GM21526 (cell line): ENCODE data around the gene SERPINF2.
"Not testable (repeated sequence)": the region's sequence is repeated elsewhere in the genome, so short reads cannot be mapped to it uniquely, and the experiment has no call there.

Source experiments
- ATAC-seq: cut with Tn5 transposase; IDR thresholded peaks from one replicate; pipeline ENCODE4 v1.9.1; 2021; ENCODE audit warnings: moderate library complexity; ENCODE audit not compliant: unreplicated experiment, low FRiP score

The SERPINF2 gene

GRCh38 chr17:1785930-1786329 lies 43.3 kb downstream of the SERPINF2 start:
- no peak for ATAC-seq

GRCh38 chr17:1786708-1787107 lies 44.0 kb downstream of the SERPINF2 start:
- ATAC-seq = no peak

GRCh38 chr17:1787301-1787902 lies 44.7 kb downstream of the SERPINF2 start:
- no peak for ATAC-seq

- no peak for ATAC-seq
Measured at GRCh38 chr17:1789936-1790335, 47.3 kb downstream of the SERPINF2 start.

- no peak for ATAC-seq
Measured at GRCh38 chr17:1792495-1793446, 50.1 kb downstream of the SERPINF2 start.

- no peak for ATAC-seq
Measured at GRCh38 chr17:1793447-1793806, 50.8 kb downstream of the SERPINF2 start.

- no peak for ATAC-seq
Measured at GRCh38 chr17:1796800-1797199, 54.1 kb downstream of the SERPINF2 start.

GRCh38 chr17:1797323-1797722 lies 54.7 kb downstream of the SERPINF2 start:
- ATAC-seq = no peak

- ATAC-seq = not testable (repeated sequence)
Measured at GRCh38 chr17:1797846-1798245, 55.2 kb downstream of the SERPINF2 start.

- ATAC-seq = no peak
Measured at GRCh38 chr17:1800240-1800639, 57.6 kb downstream of the SERPINF2 start.

GRCh38 chr17:1800712-1801111 lies 58.0 kb downstream of the SERPINF2 start:
- no peak for ATAC-seq

GRCh38 chr17:1802429-1802828 lies 59.8 kb downstream of the SERPINF2 start:
- ATAC-seq = no peak

- no peak for ATAC-seq
Measured at GRCh38 chr17:1803280-1803679, 60.6 kb downstream of the SERPINF2 start.
